ENCODE measurements around the gene SULT1C2. TPM values are rescaled to one million over a fixed set of nuclear protein-coding genes. Genes with fewer than 3 reads are reported as not detected.

Gene SULT1C2
- total RNA-seq: 1 to 10 TPM in 1 of 2 donors, not detected in 1; 1.8 TPM

GRCh38 chr2:108288534-108289106 is at the start of gene SULT1C2:
Gene SULT1C2, plus strand, starts transcription at chr2:108288895. Its CDS starts 4,773 bp downstream, at chr2:108293668.
- Histone ChIP-seq H3K4me1 (replicated peaks) (no peaks in the 10 kb centered on the region), H3K9me3 (no peaks in the 10 kb centered on the region), H3K27me3 (replicated peaks; ENCODE audit: insufficient read depth) (no peaks in the 10 kb centered on the region), H3K36me3 (no peaks in the 10 kb centered on the region), H3K27ac (no peak within 1 kb of the TSS), H3K4me3 (no peak within 1 kb of the TSS)
- no peak for TF ChIP-seq POLR2A (IDR thresholded peaks at IDR 0.05)
- TF ChIP-seq POLR2AphosphoS5 (IDR thresholded peaks at IDR 0.05): no peak
- no peak for TF ChIP-seq CTCF (IDR thresholded peaks at IDR 0.05)
- intact Hi-C loops (cut with DNase I): no loop called here
- 33% methylated on average over 7 of the region's 7 CpGs for WGBS
- DNase-seq (ENCODE audit: low spot score): no peak

GRCh38 chr2:108239786-108240185 is 48.9 kb upstream of the SULT1C2 start, which contains the start of gene SULT1C3:
Gene SULT1C3, plus strand, starts transcription at chr2:108239968. Its CDS starts 7,227 bp downstream, at chr2:108247195.
- intact Hi-C loops (cut with DNase I): no loop called here
- no peak within 1 kb of the TSS for H3K4me3 ChIP-seq
- no peak within 1 kb of the TSS for H3K27ac ChIP-seq
- WGBS: 40% methylated on average over 2 of the region's 2 CpGs
- H3K4me1 ChIP-seq (replicated peaks): no peaks in the 10 kb centered on the region
- H3K27me3 ChIP-seq (replicated peaks; ENCODE audit: insufficient read depth): no peaks in the 10 kb centered on the region
- H3K9me3 ChIP-seq: no peaks in the 10 kb centered on the region
- no peak for DNase-seq (ENCODE audit: low spot score)
- TF ChIP-seq CTCF (IDR thresholded peaks at IDR 0.05) (no peak), POLR2AphosphoS5 (IDR thresholded peaks at IDR 0.05) (no peak), POLR2A (IDR thresholded peaks at IDR 0.05) (no peak)
- H3K36me3 ChIP-seq: no peaks in the 10 kb centered on the region

- intact Hi-C loops (cut with DNase I): no loop called here
- no peaks in the 10 kb centered on the region for H3K27me3 ChIP-seq (replicated peaks; ENCODE audit: insufficient read depth)
Observed at GRCh38 chr2:108240966-108241365, 47.7 kb upstream of the SULT1C2 start.

GRCh38 chr2:108243566-108243965 is 45.1 kb upstream of the SULT1C2 start:
- Histone ChIP-seq H3K9me3 (no peaks in the 10 kb centered on the region), H3K27me3 (replicated peaks; ENCODE audit: insufficient read depth) (no peaks in the 10 kb centered on the region), H3K4me3 (no peak overlapping the region), H3K4me1 (replicated peaks) (no peaks in the 10 kb centered on the region), H3K27ac (no peak overlapping the region), H3K36me3 (no peaks in the 10 kb centered on the region)
- intact Hi-C loops (cut with DNase I): no loop called here
- no peak for DNase-seq (ENCODE audit: low spot score)
- TF ChIP-seq CTCF (IDR thresholded peaks at IDR 0.05) (no peak), POLR2AphosphoS5 (IDR thresholded peaks at IDR 0.05) (no peak), POLR2A (IDR thresholded peaks at IDR 0.05) (no peak)
- 73% methylated on average over 1 of the region's 1 CpG for WGBS

More at GRCh38 chr2:108240966-108241365, 47.7 kb upstream of the SULT1C2 start:
- Histone ChIP-seq H3K4me3 (no peak overlapping the region), H3K4me1 (replicated peaks) (no peaks in the 10 kb centered on the region), H3K27ac (no peak overlapping the region), H3K9me3 (no peaks in the 10 kb centered on the region), H3K36me3 (no peaks in the 10 kb centered on the region)
- WGBS: 90% methylated on average over 5 of the region's 5 CpGs
- no peak for DNase-seq (ENCODE audit: low spot score)
- no peak for TF ChIP-seq CTCF (IDR thresholded peaks at IDR 0.05)
- no peak for TF ChIP-seq POLR2AphosphoS5 (IDR thresholded peaks at IDR 0.05)
- no peak for TF ChIP-seq POLR2A (IDR thresholded peaks at IDR 0.05)

Measured in prostate gland (tissue), 2 donors.